KBM-7 (cell line): ENCODE results near the gene JAK1.

ENCODE experiments used
- DNase-seq: peaks from one replicate; pipeline ENCODE4 v3.0.0-alpha.2; 2015
- in situ Hi-C: fragments of 300-500 bp; cut with MboI; formaldehyde crosslinking; loops from 2 replicates; pipeline ENCODE4 v1.14.3; 2020; ENCODE audit warnings: low sequenced_read_pairs, low pct_unique_long_range_greater_than_20kb, mixed read lengths

Gene JAK1

DNA sequence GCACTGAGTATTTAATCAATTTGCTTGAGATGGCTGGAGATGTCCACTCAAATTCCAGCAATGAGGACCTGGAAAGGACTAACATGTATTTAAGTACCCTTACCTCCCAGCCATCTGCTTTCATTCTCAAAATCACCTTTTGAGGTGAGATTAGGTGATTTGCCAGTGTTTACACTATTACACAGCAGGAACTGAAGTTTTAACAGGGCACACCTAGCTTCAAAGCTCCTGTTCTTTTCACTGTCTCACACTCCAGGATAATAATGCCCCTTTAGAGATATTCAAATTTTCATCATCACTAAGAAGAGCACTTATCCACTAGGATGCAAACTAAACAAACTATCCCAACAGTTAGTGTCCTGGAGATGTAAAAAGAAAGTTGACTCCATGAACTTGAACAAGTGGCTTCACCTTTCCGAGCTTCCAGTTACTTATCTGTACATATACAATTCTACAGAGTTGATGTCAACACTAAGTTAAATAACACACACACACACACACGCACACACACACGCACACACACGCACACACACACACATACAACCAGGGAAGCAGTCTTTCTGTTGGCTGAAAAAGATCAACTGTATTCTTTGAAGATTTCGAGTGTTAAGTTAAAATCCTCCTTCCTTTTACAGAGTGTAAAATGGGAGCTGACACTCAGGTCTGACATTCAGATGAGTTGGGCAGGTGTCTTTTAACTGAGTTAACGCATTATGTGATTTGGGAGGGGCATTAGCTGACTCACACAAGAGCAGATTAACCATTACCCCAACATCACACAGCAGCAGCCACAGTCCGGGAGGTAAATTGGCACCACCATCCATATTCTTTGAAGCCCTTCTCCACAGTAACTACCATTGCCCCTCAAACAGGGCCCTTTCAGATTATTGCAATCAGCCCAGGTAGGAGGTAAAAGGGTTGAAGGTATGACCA is 15.5 kb upstream of the JAK1 start:
- no peak for DNase-seq
- in situ Hi-C loops = no loop called here

DNA sequence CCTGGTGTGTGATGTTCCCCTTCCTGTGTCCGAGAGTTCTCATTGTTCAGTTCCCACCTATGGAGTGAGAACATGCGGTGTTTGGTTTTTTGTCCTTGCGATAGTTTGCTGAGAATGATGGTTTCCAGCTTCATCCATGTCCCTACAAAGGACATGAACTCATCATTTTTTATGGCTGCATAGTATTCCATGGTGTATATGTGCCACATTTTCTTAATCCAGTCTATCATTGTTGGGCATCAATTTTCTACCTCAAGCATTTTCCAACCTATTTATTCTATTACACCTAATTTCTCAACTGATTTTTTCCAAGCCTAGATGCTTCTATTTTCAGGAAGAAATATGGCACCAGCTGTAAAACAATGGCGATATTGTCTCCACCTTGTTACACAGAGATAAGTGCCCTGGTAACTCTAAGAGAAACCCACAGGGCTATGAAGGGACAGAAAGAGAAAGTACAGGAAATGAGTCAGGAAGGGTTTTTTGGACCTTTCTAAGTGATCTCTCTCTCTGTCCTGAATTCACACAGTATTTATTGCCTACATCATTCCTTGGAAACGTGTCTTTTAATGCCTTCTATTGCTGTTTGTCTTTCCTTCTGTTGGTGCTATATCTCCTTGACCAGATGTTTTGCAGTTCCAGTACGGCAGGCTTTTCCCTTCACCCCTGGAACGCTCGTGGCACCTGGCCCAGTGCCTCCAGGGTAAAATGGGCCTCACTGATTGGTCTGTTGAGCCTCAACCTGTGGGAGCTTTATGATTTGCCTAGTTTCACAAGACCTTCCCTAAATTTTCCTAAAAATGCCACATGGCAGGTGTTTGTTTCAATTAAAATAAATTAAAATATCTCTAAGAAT is 14.6 kb upstream of the JAK1 start:
- DNase-seq = no peak
- in situ Hi-C loops = no loop called here

DNA sequence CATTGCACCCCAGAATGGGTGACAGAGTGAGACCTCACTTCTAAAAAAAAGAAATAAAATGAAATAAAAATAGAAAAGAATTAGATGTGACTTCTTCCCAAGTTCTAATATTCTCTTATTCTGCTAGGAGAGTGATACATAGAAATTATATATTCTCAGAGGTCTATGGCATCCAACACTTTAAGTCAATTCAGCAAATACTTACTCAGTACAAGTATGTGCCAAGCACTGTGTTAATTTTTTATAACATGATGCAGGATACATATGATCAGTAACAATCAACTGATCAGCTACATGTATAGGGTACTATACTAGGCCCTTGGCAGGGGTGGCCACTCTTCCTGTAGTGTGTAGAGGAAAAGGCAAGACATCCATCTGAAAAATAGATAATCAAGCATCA is 13.0 kb upstream of the JAK1 start:
- in situ Hi-C loops = no loop called here
- DNase-seq = no peak

DNA sequence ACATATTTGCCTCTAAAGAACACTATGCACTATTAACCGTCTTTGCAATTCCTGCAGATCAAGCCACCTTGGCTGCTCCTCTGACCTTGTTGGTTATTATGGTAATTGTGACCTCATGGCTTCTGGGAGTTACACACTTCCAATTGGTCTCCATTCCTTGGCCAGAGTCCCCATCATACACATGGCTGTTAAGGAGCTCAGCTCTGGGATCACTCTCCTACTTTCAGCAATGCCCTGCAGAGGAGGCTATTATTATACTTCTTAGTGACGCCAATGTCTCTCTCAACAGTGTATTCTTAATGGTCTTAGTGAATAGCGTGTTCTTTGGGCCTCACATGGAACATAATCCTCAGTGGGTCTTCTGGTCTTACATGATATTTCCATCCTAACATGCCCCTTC is 10.0 kb upstream of the JAK1 start:
- no peak for DNase-seq
- in situ Hi-C loops = no loop called here

DNA sequence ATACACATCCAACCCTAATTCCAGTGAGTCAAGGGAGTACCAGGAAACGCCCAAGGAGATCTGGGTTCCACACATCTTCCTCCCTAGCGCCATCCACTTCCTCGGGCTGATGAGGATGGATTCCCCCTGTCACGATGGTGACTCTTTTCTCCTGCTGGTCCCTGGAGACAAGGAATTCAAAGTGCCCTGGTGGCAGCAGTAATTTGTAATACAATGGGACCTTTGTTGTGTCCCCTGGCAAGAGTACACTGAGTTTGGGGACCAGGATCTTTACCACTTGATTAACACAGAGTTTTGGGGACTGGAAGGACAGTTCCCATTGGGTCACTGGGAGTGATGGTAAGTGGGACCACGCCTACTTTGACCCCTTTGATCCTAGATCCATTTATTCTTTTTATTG is 9.4 kb upstream of the JAK1 start:
- in situ Hi-C loops = no loop called here
- DNase-seq = no peak

DNA sequence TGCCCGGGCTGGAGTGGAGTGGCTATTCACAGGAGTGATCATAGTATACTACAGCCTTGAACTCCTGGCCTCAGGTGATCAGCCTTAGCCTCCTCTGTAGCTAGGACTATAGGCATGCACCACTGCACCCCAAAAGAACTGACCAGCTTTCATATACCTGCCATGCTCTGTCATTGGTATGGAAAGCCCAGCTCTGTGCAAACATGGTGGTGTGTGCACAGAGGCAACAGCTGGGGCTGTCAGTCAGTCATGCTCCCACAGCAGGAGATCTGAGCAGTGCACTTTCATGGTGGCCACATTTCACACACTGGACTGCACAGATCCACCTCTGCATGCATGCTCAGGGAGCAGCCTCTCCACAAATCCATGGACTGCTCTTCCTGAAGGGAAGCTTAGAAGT is 8.8 kb upstream of the JAK1 start:
- no peak for DNase-seq
- in situ Hi-C loops = no loop called here

DNA sequence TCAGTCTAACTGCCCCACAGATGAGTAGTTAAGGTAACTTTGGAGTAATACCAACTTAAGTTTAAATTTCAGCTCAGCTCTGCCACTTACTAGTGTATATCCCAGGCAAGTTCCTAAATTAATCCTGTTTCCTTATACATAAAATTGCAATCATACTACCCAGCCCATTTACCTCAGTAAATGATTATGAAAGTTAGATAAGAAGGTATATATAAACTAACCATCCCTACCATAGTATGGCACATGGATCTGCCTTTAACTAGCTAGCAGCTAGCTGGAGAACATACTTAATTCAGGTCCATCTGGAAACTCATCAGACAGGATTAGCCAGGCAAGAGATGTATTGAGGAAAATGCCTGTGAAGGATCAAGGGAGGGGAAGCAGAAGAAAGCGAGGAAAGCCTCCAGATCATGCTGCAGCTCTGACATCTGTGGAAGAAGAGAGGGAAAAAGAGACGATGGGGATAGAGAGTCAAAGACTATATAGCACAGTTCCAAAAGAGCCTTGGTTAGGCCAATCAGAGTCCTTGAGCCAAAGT is 8.0 kb upstream of the JAK1 start:
- in situ Hi-C loops = no loop called here
- DNase-seq = no peak

DNA sequence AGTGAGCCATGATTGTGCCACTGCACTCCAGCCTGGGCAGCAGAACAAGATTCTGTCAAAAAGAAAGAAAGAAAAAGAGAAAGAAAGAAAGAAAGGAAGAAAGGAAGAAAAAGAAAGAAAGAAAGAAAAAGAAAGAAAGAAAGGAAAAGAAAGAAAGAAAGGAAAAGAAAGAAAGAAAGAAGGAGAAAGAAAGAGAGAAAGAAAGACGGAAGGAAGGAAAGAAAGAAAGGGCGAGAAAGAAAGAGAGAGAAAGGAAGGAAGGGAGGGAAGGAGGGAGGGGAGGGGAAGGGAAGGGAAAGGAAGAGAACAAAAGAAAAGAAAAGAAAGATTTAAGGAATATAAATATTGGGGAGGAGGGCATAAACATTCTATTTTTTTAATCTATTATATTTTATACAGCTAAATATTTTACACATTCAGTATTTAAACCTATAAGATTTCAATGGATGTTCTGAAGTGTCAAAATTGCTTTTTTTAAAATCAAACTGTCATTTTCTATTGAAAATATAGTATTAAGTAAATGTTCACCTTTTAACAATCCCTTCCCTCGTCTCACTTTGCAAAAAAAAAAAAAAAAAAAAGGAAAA is 6.8 kb upstream of the JAK1 start:
- no peak for DNase-seq
- in situ Hi-C loops = no loop called here

DNA sequence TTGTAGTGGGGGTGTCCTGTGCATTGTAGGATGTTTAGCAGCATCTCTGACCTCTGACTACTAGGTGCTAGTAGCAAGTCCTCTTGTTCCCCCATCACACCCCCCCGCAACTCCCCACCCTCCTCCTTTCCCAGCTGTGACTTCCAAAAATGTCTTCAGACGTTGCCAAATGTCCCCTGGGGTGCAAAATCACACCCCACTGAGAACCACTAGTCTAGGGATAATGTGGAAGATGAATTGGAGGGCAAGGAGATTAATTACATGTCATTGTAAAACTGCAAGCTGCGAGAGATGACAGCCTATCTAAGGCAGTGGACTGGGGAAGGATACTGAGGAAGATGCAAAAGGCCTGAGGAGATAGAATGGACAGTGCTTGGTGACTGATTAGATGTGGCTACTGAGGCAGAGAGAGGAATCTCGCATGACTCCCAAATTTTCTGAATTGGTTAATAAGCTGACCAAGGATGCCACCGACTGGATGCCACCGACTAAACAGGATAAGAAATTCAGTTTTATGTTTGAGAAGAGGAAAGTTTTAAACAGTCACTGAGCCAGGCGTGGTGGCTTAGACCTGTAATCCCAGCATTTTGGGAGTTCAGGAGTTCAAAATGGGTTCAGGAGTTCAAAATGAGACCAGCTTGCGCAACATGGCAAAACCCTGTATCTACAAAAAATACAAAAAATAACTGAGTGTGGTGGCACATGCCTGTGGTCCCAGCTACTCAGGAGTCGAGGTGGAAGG is 3.1 kb upstream of the JAK1 start:
- in situ Hi-C loops = no loop called here
- no peak for DNase-seq

DNA sequence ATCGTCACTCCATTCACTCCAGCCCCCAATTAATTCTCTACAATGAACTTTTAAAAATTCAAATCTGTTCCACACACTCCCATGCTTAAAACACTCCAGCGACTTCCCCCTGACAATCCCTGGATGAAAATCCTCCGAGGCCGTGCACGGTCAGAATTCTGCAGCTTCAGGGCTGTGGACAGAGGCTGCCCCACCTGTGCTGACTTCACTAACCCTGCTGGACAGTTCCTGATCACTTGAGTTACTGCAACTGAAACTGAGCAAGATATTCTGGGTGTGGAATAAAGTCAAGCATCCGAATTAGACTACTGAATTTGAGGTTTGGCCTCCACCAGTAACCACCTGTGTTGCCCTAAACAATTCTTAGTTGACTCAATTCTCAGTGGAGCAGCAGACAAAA is 1.0 kb upstream of the JAK1 start:
- in situ Hi-C loops = no loop called here
- DNase-seq = no peak

DNA sequence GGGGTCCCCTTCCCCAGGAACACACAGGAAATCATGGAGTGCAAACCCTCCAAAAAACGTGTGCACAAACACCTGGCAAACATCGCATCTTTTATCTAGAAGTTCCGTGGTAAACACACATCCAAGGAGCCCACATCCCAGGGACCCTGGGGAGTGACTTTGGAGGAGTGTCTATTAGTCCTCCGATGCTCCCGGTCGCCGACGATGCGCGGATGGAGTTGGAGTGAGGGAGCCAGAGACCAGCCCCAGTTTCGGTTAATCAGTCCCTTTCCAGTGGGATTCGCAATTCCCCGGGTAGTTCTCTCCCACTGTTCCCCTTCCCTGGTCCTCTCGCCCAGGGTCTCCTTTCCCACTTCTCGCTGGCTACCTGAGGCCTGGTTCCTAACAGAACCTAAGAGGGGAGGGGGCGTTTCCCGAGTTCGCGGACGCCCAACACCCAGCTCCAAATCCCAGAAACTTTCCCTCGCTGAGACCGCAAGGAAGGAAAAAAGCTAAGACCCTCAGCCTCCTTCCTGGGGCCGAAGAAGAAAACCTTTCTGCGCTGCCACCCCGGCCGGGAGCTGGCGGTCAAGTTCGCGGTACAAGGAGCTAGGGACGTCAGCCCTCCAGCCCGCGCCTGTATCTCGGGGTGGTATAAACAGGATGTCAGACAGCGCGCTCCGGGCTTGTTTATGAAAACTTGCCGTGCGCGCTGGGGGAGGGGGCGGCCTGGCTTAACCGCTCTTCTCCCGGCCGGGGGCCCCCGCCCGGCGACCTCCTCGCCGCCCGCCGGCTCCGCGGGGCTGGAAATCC is 787 bp downstream of the JAK1 start:
- peak; percentile 53 for DNase-seq
- in situ Hi-C loops = no loop called here

DNA sequence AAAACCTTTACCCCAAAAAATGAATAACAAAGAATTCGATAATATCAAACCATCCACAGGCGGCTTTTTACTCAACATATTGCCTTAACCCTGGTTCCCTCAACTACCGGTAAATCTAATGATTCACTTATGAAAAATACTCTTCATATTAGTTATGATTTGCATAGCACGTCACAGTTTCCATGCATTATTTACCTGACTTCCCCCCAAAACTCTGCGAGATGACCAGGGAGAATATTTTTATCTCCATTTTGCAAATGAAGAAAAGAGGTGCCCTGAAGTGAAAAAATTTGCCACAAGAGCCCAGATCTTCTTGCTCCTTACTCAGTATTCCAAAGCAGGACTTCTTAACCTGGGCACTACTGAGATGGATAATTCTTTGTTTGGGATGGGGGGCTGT is 2.9 kb downstream of the JAK1 start:
- in situ Hi-C loops = no loop called here
- DNase-seq = no peak

DNA sequence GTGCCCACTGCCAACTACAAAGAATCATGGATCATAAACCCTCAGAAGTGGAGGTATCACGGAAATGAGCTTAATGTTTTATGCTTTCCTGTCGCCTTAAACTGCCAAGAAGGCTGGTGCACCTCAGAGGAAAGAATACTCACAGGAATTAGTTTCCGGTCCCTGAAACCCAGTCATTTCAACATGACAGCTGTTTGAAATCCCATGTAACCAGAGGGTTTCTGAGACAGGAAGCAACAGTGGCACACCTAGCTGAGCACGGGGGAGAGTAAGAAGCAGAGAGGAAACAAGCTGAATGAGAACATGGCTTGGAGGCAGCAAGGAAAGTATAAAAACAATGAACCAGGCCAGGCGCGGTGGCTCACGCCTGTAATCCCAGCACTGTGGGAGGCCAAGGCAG is 3.9 kb downstream of the JAK1 start:
- in situ Hi-C loops = no loop called here
- peak; percentile 78 for DNase-seq

DNA sequence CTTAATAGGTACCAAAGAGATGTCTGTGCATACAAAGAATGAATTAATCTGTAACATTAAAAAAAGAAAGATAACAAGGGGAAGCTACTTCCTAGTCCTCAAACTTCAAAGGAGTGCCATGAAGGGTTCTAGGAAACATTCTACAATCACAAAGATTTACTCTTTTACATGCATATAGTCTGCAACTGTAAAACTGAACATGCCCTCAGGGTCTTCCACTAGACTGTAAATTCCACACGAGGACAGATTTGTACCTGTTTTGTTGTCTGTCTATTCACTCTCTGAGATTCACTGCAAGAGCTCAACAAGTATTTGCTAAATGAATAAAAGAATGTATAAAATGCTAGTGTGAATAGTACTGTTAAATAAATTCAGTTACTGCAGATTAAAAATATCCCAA is 4.4 kb downstream of the JAK1 start:
- in situ Hi-C loops = no loop called here
- no peak for DNase-seq

DNA sequence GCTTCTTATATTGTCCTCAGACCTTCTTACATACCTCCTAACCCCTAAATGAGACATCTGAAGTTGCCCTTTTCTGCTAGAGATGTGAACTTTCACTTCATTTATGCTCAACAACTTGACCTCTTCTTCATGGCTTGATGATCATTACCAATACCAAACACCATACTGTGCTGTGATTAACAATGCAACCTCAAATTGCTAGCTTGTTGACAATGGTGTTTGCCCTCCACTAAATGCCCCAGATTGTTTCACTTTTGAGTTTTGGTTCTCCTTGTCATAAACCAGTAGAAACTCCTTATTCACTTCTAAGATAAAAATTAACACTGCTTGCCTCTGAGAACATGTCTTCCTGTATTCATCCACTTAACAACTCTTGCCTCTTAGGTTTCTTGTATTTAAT is 5.6 kb downstream of the JAK1 start:
- no peak for DNase-seq
- in situ Hi-C loops = no loop called here

DNA sequence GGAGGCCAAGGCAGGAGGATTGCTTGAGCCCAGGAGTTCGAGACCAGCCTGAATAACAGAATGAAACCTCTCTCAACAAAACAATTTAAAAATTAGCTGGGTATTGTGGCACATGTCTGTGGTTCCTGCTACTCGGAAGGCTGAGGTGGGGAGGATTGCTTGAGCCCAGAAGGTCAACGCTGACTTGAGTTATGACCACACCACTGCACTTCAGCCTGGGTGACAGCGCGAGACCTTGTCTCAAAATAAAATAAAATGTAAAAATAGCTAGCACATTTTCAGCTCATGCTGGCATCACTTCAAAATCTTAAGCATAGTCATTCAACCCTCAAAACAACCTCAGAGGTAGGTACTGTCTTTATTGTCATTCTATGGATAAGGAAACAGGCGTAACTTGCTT is 6.4 kb downstream of the JAK1 start:
- in situ Hi-C loops = no loop called here
- DNase-seq = no peak

DNA sequence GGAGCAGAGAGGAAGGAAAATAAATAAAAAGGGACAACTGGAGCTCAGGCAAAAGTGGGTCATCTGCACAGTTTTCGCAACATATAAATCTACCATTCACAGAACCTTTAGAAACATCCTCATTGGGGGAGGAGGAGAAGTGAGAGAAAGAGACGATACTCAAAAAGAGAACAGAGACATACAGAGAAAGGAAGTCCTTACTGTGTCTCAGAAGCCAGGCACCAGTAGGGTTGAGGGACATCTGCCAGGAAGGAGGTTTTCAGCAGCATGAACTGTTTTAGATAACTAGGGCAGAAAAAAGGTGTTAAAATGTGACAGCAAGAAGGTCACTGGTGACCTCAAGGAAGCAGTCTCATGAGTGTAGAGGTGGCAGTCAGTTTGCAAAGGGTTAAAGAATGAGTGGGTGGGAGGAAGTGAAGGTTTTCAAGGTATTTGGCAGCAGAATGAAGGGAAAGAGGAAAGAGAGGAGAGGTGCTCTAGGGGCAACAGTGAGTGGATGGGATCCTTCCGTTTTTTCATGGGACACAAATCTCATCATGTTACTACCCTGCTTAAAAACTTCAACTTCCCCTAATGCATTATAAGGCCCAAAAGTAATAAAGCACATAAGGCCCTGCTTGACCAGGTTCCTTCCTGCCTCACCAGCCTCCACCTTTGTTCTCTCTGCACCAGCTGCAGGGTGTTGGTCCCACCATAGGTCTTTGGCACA is 9.5 kb downstream of the JAK1 start:
- in situ Hi-C loops = no loop called here
- peak; percentile 71 for DNase-seq
